IPS-18a (cell line): Measurements from ENCODE around the gene KRTAP19-1.
"Not testable (repeated sequence)": the region's sequence is repeated elsewhere in the genome, so short reads cannot be mapped to it uniquely, and the experiment has no call there.

Experiments
- H3K27ac ChIP-seq: one replicate; pipeline ENCODE4 v1.5.1; 2013; ENCODE audit warnings: low read length
- H3K27me3 ChIP-seq: one replicate; pipeline ENCODE4 v1.6.1; 2013; ENCODE audit warnings: mild to moderate bottlenecking, low read length; ENCODE audit not compliant: control insufficient read depth, insufficient read depth
- H3K36me3 ChIP-seq: one replicate; pipeline ENCODE4 v1.6.1; 2013; ENCODE audit warnings: low read depth, low read length; ENCODE audit not compliant: control insufficient read depth
- H3K4me1 ChIP-seq: one replicate; pipeline ENCODE4 v1.6.1; 2013; ENCODE audit warnings: low read depth, low read length; ENCODE audit not compliant: control insufficient read depth
- H3K4me3 ChIP-seq: one replicate; pipeline ENCODE4 v1.5.1; 2013; ENCODE audit warnings: low read length
- H3K9ac ChIP-seq: one replicate; pipeline ENCODE4 v1.6.1; 2013; ENCODE audit warnings: mild to moderate bottlenecking, low read length, moderate library complexity
- H3K9me3 ChIP-seq: one replicate; pipeline ENCODE4 v1.6.1; 2013; ENCODE audit warnings: low read depth, low read length; ENCODE audit not compliant: control insufficient read depth

Gene KRTAP19-1

DNA sequence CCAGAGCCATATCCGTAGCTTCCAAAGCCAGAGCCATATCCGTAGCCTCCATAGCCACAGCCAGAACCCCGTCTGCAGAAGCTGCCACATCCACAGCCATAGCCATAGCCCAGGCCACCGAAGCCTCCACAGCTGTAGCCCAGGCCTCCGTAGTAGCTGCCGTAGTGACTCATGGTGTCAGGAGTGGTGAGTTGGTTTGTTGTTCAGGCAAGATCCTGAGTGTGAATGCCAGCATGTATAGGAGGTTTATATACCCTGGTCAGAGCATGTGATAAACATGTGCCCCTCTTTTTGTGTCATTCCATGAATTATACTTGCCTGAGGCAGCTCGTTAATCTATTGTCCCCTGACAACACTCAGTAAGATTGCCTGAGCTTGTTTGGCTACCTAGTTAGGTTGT lies at the start of gene KRTAP19-1:
Gene KRTAP19-1 (minus strand): TSS at position 223 of the 400 bp plus-strand sequence. CDS start 50 bp downstream, at position 173.
- no peak within 1 kb of the TSS for H3K9ac ChIP-seq
- H3K27ac ChIP-seq: no peak within 1 kb of the TSS
- no peaks in the 10 kb centered on the region for H3K9me3 ChIP-seq
- H3K36me3 ChIP-seq: no peaks in the 10 kb centered on the region
- H3K4me3 ChIP-seq: no peak within 1 kb of the TSS
- H3K4me1 ChIP-seq: no peaks in the 10 kb centered on the region
- H3K27me3 ChIP-seq: no peaks in the 10 kb centered on the region

- Histone ChIP-seq H3K4me3 (no peak overlapping the region), H3K4me1 (no peaks in the 10 kb centered on the region), H3K9ac (no peak overlapping the region), H3K27ac (no peak overlapping the region), H3K27me3 (no peaks in the 10 kb centered on the region), H3K9me3 (no peaks in the 10 kb centered on the region), H3K36me3 (no peaks in the 10 kb centered on the region)
These were observed 38.7 kb upstream of the KRTAP19-1 start for GRCh38 chr21:30518876-30519275.

- no peaks in the 10 kb centered on the region for H3K36me3 ChIP-seq
- no peaks in the 10 kb centered on the region for H3K4me1 ChIP-seq
- H3K27ac ChIP-seq: no peak overlapping the region
- no peaks in the 10 kb centered on the region for H3K9me3 ChIP-seq
- H3K27me3 ChIP-seq: no peaks in the 10 kb centered on the region
- no peak overlapping the region for H3K9ac ChIP-seq
- H3K4me3 ChIP-seq: no peak overlapping the region
These were observed 35.5 kb upstream of the KRTAP19-1 start for GRCh38 chr21:30515681-30516080.

- not testable (repeated sequence) for H3K36me3 ChIP-seq, H3K9me3 ChIP-seq, H3K9ac ChIP-seq, H3K4me1 ChIP-seq, H3K4me3 ChIP-seq, H3K27ac ChIP-seq, H3K27me3 ChIP-seq
These were observed 25.5 kb upstream of the KRTAP19-1 start for GRCh38 chr21:30505621-30506205.

DNA sequence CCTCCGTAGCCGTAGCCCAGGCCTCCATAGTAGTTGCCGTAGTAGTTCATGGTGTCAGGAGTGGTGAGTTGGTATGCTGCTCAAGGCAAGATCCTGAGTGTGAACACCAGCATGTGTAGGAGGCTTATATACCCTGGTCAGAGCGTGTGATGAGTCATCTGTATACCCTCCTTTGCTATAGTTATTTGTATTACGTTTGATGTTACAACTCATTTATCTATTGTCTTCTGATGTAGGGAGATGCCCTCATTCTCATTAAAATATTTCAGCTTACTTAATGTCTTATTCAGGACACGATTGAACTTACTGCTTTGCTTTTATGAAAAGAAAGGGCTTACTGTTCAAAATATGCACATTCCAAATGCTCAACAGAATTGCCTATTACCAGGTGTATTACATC lies 21.9 kb upstream of the KRTAP19-1 start, which contains the start of gene KRTAP19-5:
Gene KRTAP19-5 (minus strand): TSS at position 101 of the 400 bp plus-strand sequence. CDS start 51 bp downstream, at position 50.
- Histone ChIP-seq H3K36me3 (no peaks in the 10 kb centered on the region), H3K4me3 (no peak within 1 kb of the TSS), H3K9me3 (no peaks in the 10 kb centered on the region), H3K27me3 (no peaks in the 10 kb centered on the region), H3K9ac (no peak within 1 kb of the TSS), H3K27ac (no peak within 1 kb of the TSS), H3K4me1 (no peaks in the 10 kb centered on the region)

- no peaks in the 10 kb centered on the region for H3K36me3 ChIP-seq
- H3K27me3 ChIP-seq: no peaks in the 10 kb centered on the region
- no peaks in the 10 kb centered on the region for H3K9me3 ChIP-seq
- H3K4me1 ChIP-seq: no peaks in the 10 kb centered on the region
- H3K4me3 ChIP-seq: no peak within 1 kb of the TSS
- no peak within 1 kb of the TSS for H3K9ac ChIP-seq
- H3K27ac ChIP-seq: no peak within 1 kb of the TSS
These were observed 16.9 kb upstream of the KRTAP19-1 start, which contains the start of gene KRTAP19-4 for GRCh38 chr21:30497065-30497464. Gene KRTAP19-4 (minus strand): TSS chr21:30497165. CDS start chr21:30497110, 55 bp downstream.

GRCh38 chr21:30491963-30492428 lies 11.8 kb upstream of the KRTAP19-1 start, which contains the start of gene KRTAP19-3:
Gene KRTAP19-3 (minus strand): TSS chr21:30492013. CDS start chr21:30491957, 56 bp downstream.
- H3K9ac ChIP-seq: no peak within 1 kb of the TSS
- H3K36me3 ChIP-seq: no peaks in the 10 kb centered on the region
- H3K9me3 ChIP-seq: peaks cover 5% of the 10 kb centered on the region

GRCh38 chr21:30487336-30487735 lies 7.2 kb upstream of the KRTAP19-1 start, which contains the start of gene KRTAP19-2:
Gene KRTAP19-2 (minus strand): TSS chr21:30487436. CDS start chr21:30487348, 88 bp downstream.
- Histone ChIP-seq H3K36me3 (no peaks in the 10 kb centered on the region), H3K4me3 (no peak within 1 kb of the TSS), H3K9me3 (peaks cover 10% of the 10 kb centered on the region), H3K9ac (no peak within 1 kb of the TSS), H3K27ac (no peak within 1 kb of the TSS), H3K4me1 (no peaks in the 10 kb centered on the region), H3K27me3 (no peaks in the 10 kb centered on the region)

More at GRCh38 chr21:30491963-30492428, 11.8 kb upstream of the KRTAP19-1 start, which contains the start of gene KRTAP19-3:
- Histone ChIP-seq H3K4me3 (no peak within 1 kb of the TSS), H3K27me3 (no peaks in the 10 kb centered on the region), H3K4me1 (no peaks in the 10 kb centered on the region), H3K27ac (no peak within 1 kb of the TSS)

- Histone ChIP-seq H3K9me3 (peaks cover 10% of the 10 kb centered on the region), H3K9ac (no peak overlapping the region), H3K36me3 (no peaks in the 10 kb centered on the region), H3K4me1 (no peaks in the 10 kb centered on the region), H3K27me3 (no peaks in the 10 kb centered on the region), H3K4me3 (no peak overlapping the region), H3K27ac (no peak overlapping the region)
These were observed 6.0 kb upstream of the KRTAP19-1 start for GRCh38 chr21:30486180-30486579.

DNA sequence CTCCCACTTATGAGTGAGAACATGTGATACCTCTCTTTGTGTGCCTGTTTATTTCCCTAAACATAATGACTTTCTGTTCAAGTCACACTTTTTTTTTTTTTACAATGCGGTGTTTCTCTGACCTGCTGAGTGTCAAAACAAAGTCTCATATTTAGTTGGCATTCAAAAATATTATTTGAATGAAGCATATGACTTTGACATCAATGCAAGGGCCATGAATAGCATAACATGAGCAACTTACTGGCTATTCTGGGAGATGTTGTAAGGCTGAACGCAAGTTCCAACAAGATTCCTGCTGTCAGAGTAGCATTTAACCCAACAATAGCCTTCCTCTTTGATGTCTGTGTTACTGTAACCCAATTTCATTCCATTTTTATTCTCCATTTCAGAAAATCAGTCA lies 2.0 kb upstream of the KRTAP19-1 start:
- H3K4me3 ChIP-seq: no peak overlapping the region
- no peaks in the 10 kb centered on the region for H3K36me3 ChIP-seq
- H3K4me1 ChIP-seq: no peaks in the 10 kb centered on the region
- peaks cover 6% of the 10 kb centered on the region for H3K9me3 ChIP-seq
- H3K27me3 ChIP-seq: no peaks in the 10 kb centered on the region
- no peak overlapping the region for H3K27ac ChIP-seq
- no peak overlapping the region for H3K9ac ChIP-seq

- H3K36me3 ChIP-seq: no peaks in the 10 kb centered on the region
- no peak overlapping the region for H3K27ac ChIP-seq
- H3K4me3 ChIP-seq: no peak overlapping the region
- H3K9me3 ChIP-seq: no peaks in the 10 kb centered on the region
- no peak overlapping the region for H3K9ac ChIP-seq
- no peaks in the 10 kb centered on the region for H3K27me3 ChIP-seq
- H3K4me1 ChIP-seq: no peaks in the 10 kb centered on the region
These were observed 908 bp downstream of the KRTAP19-1 start for GRCh38 chr21:30479259-30479658.

GRCh38 chr21:30478004-30478403 lies 2.2 kb downstream of the KRTAP19-1 start:
- Histone ChIP-seq H3K4me3 (no peak overlapping the region), H3K36me3 (no peaks in the 10 kb centered on the region), H3K27ac (no peak overlapping the region), H3K9ac (no peak overlapping the region), H3K4me1 (no peaks in the 10 kb centered on the region), H3K27me3 (no peaks in the 10 kb centered on the region), H3K9me3 (no peaks in the 10 kb centered on the region)
